PFSK-1 (cell line): Measurements from ENCODE around the gene SLC16A7.

Experiments used
- FOXP2 ChIP-seq: optimal IDR thresholded peaks from 2 replicates; pipeline ENCODE3; 2011; ENCODE audit warnings: borderline replicate concordance, control low read depth, inconsistent platforms; ENCODE audit not compliant: insufficient read depth; ENCODE audit errors: extremely low read length, extremely low read depth
- POLR2AphosphoS5 ChIP-seq: IDR thresholded peaks from 2 replicates; pipeline ENCODE4 v1.6.1; 2012; ENCODE audit warnings: low read depth, mild to moderate bottlenecking, control low read depth, low read length, moderate library complexity
- REST ChIP-seq, 2 experiments: IDR thresholded peaks; 2 replicates each; pipeline versions ENCODE4 v1.6.1 to v1.8.0; 2011 to 2012; ENCODE audit warnings: low read depth in 2 of 2, low read length in 2 of 2, control low read depth in 1 of 2, inconsistent platforms in 1 of 2, mild to moderate bottlenecking in 1 of 2, moderate library complexity in 1 of 2; ENCODE audit not compliant: insufficient read depth in 1 of 2
- SIN3A ChIP-seq: IDR thresholded peaks from 2 replicates; pipeline ENCODE4 v1.6.1; 2012; ENCODE audit warnings: mild to moderate bottlenecking, low read length, moderate library complexity, borderline replicate concordance; ENCODE audit not compliant: insufficient read depth
- TAF1 ChIP-seq: IDR thresholded peaks from 2 replicates; pipeline ENCODE4 v1.6.1; 2012; ENCODE audit warnings: low read length, control low read depth, borderline replicate concordance; ENCODE audit not compliant: insufficient read depth

- TF ChIP-seq SIN3A, result no peak
- no peak for TF ChIP-seq TAF1
- TF ChIP-seq REST (IDR thresholded peaks at IDR 0.05; ENCODE audit: insufficient read depth in 1 of 2, low read depth in 2 of 2, low read length in 2 of 2), result no peak
- TF ChIP-seq POLR2AphosphoS5, result no peak
- TF ChIP-seq FOXP2, result no peak
Measured at GRCh38 chr12:59654061-59654460, 58.2 kb downstream of the SLC16A7 start.
